ENCODE results near the gene DAAM1.

Gene DAAM1

DNA sequence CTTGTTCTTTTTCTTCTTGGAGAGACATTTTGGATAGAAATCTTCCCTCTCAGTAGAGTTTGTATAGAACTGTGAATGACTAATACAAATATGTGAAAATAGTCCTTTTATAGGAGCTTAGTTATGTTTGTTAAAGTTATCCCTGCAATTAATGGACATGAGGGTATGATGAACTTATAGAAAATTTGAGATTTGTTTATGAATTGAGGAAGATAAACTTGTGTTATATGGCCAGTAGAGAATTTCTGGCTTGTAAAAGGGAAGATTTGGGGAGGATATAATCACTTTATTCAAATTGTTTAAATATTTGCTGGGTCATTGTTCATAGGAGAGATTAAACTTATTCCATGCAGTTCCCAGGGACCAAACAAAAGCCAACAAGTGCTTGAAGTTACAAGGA, 119.6 kb downstream of the DAAM1 start:
- Histone ChIP-seq H3K4me3 (ENCODE audit: low read depth in 1 of 2, low read length in 2 of 2) (no peak overlapping the region), H3K9me3 (ENCODE audit: insufficient read depth, low read length, severe bottlenecking) (no peaks in the 10 kb centered on the region), H2AFZ (ENCODE audit: low read depth, low read length) (no peak overlapping the region), H4K20me1 (ENCODE audit: insufficient read depth, low read length) (no peaks in the 10 kb centered on the region), H3K4me2 (ENCODE audit: insufficient read depth, low read length) (no peak overlapping the region), H3K4me1 (ENCODE audit: insufficient read depth, low read length) (peaks cover 25% of the 10 kb centered on the region), H3K79me2 (ENCODE audit: insufficient read depth, low read length) (no peaks in the 10 kb centered on the region), H3K27ac (ENCODE audit: low read length) (no peak overlapping the region), H3K9ac (ENCODE audit: low read depth, low read length) (no peak overlapping the region), H3K36me3 (ENCODE audit: insufficient read depth, low read length) (no peaks in the 10 kb centered on the region), H3K27me3 (ENCODE audit: insufficient read depth, low read length, poor library complexity) (no peaks in the 10 kb centered on the region)
- no peak for ATAC-seq (ENCODE audit: insufficient read depth, low read depth)
- TF ChIP-seq, protein P1, sequence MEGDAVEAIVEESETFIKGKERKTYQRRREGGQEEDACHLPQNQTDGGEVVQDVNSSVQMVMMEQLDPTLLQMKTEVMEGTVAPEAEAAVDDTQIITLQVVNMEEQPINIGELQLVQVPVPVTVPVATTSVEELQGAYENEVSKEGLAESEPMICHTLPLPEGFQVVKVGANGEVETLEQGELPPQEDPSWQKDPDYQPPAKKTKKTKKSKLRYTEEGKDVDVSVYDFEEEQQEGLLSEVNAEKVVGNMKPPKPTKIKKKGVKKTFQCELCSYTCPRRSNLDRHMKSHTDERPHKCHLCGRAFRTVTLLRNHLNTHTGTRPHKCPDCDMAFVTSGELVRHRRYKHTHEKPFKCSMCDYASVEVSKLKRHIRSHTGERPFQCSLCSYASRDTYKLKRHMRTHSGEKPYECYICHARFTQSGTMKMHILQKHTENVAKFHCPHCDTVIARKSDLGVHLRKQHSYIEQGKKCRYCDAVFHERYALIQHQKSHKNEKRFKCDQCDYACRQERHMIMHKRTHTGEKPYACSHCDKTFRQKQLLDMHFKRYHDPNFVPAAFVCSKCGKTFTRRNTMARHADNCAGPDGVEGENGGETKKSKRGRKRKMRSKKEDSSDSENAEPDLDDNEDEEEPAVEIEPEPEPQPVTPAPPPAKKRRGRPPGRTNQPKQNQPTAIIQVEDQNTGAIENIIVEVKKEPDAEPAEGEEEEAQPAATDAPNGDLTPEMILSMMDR (IDR thresholded peaks at IDR 0.05; ENCODE audit: borderline replicate concordance, extremely low read depth, low read length, poor library complexity, severe bottlenecking) = no peak
- DNase-seq = no peak

DNA sequence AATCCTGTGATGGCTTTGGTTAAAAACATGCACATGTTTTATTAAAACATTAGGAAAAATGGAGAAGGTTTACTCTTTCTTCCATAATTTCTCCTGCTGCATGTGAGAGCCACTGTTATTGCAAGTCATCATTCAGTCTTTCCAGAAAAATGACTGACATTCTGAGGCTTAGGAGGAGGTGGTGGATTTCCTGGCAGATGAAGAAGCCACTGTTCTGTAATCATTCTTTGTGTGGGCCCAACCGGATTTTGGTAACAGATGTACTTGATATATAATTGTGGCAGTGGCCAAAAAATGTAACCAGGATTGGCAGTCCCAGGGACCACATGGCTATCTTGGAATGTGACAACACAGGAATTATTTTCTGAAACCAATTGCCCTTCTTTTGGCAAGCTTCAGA, 120.2 kb downstream of the DAAM1 start:
- Histone ChIP-seq H4K20me1 (ENCODE audit: insufficient read depth, low read length) (no peaks in the 10 kb centered on the region), H3K36me3 (ENCODE audit: insufficient read depth, low read length) (no peaks in the 10 kb centered on the region), H3K4me2 (ENCODE audit: insufficient read depth, low read length) (no peak overlapping the region), H3K79me2 (ENCODE audit: insufficient read depth, low read length) (no peaks in the 10 kb centered on the region), H3K4me1 (ENCODE audit: insufficient read depth, low read length) (peaks cover 22% of the 10 kb centered on the region), H3K27ac (ENCODE audit: low read length) (no peak overlapping the region), H2AFZ (ENCODE audit: low read depth, low read length) (no peak overlapping the region), H3K9ac (ENCODE audit: low read depth, low read length) (no peak overlapping the region), H3K9me3 (ENCODE audit: insufficient read depth, low read length, severe bottlenecking) (no peaks in the 10 kb centered on the region), H3K27me3 (ENCODE audit: insufficient read depth, low read length, poor library complexity) (no peaks in the 10 kb centered on the region), H3K4me3 (ENCODE audit: low read depth in 1 of 2, low read length in 2 of 2) (no peak overlapping the region)
- ATAC-seq (ENCODE audit: insufficient read depth, low read depth) = no peak
- TF ChIP-seq EZH2 (IDR thresholded peaks at IDR 0.05; ENCODE audit: borderline replicate concordance, low read depth, low read length, severe bottlenecking) = no peak
- TF ChIP-seq, protein P1 (IDR thresholded peaks at IDR 0.05; ENCODE audit: borderline replicate concordance, extremely low read depth, low read length, poor library complexity, severe bottlenecking) = no peak
- no peak for DNase-seq

GRCh38 chr14:59309291-59309900, 120.9 kb downstream of the DAAM1 start:
- no peaks in the 10 kb centered on the region for H3K36me3 ChIP-seq (ENCODE audit: insufficient read depth, low read length)
- H3K9ac ChIP-seq (ENCODE audit: low read depth, low read length) = no peak overlapping the region
- DNase-seq = no peak
- no peak overlapping the region for H3K4me2 ChIP-seq (ENCODE audit: insufficient read depth, low read length)
- no peak for TF ChIP-seq EZH2 (IDR thresholded peaks at IDR 0.05; ENCODE audit: borderline replicate concordance, low read depth, low read length, severe bottlenecking)
- TF ChIP-seq, protein P1 (IDR thresholded peaks at IDR 0.05; ENCODE audit: borderline replicate concordance, extremely low read depth, low read length, poor library complexity, severe bottlenecking) = no peak
- no peaks in the 10 kb centered on the region for H3K9me3 ChIP-seq (ENCODE audit: insufficient read depth, low read length, severe bottlenecking)
- H3K79me2 ChIP-seq (ENCODE audit: insufficient read depth, low read length) = no peaks in the 10 kb centered on the region
- ATAC-seq (ENCODE audit: insufficient read depth, low read depth) = no peak
- H4K20me1 ChIP-seq (ENCODE audit: insufficient read depth, low read length) = no peaks in the 10 kb centered on the region
- no peak overlapping the region for H3K27ac ChIP-seq (ENCODE audit: low read length)
- no peak overlapping the region for H2AFZ ChIP-seq (ENCODE audit: low read depth, low read length)
- no peak overlapping the region for H3K4me3 ChIP-seq (ENCODE audit: low read depth in 1 of 2, low read length in 2 of 2)
- H3K27me3 ChIP-seq (ENCODE audit: insufficient read depth, low read length, poor library complexity) = no peaks in the 10 kb centered on the region
- H3K4me1 ChIP-seq (ENCODE audit: insufficient read depth, low read length) = peaks cover 20% of the 10 kb centered on the region

- Histone ChIP-seq H4K20me1 (ENCODE audit: insufficient read depth, low read length) (no peaks in the 10 kb centered on the region), H3K4me2 (ENCODE audit: insufficient read depth, low read length) (no peak overlapping the region)
- no peak for DNase-seq
These were observed 122.2 kb downstream of the DAAM1 start for GRCh38 chr14:59310633-59311032.

More at GRCh38 chr14:59310633-59311032, 122.2 kb downstream of the DAAM1 start:
- TF ChIP-seq, protein P1 (IDR thresholded peaks at IDR 0.05; ENCODE audit: borderline replicate concordance, extremely low read depth, low read length, poor library complexity, severe bottlenecking) = no peak
- TF ChIP-seq EZH2 (IDR thresholded peaks at IDR 0.05; ENCODE audit: borderline replicate concordance, low read depth, low read length, severe bottlenecking) = no peak
- peaks cover 8% of the 10 kb centered on the region for H3K4me1 ChIP-seq (ENCODE audit: insufficient read depth, low read length)
- no peaks in the 10 kb centered on the region for H3K9me3 ChIP-seq (ENCODE audit: insufficient read depth, low read length, severe bottlenecking)
- H3K27ac ChIP-seq (ENCODE audit: low read length) = no peak overlapping the region
- no peak for ATAC-seq (ENCODE audit: insufficient read depth, low read depth)
- H3K9ac ChIP-seq (ENCODE audit: low read depth, low read length) = no peak overlapping the region
- H3K79me2 ChIP-seq (ENCODE audit: insufficient read depth, low read length) = no peaks in the 10 kb centered on the region
- no peaks in the 10 kb centered on the region for H3K27me3 ChIP-seq (ENCODE audit: insufficient read depth, low read length, poor library complexity)
- H3K36me3 ChIP-seq (ENCODE audit: insufficient read depth, low read length) = no peaks in the 10 kb centered on the region
- no peak overlapping the region for H2AFZ ChIP-seq (ENCODE audit: low read depth, low read length)
- H3K4me3 ChIP-seq (ENCODE audit: low read depth in 1 of 2, low read length in 2 of 2) = no peak overlapping the region
